HG02938 (cell line): ENCODE results near the gene TSC22D1.
A peak's percentile ranks its signal among the peaks of the same experiment; 100 is the strongest.

Source experiments
- ATAC-seq: cut with Tn5 transposase; IDR thresholded peaks from one replicate; pipeline ENCODE4 v1.9.1; 2021; ENCODE audit warnings: mild to moderate bottlenecking, moderate library complexity; ENCODE audit not compliant: unreplicated experiment

TSC22D1 gene

GRCh38 chr13:44455769-44456168 lies 120.4 kb downstream of the TSC22D1 start:
- no peak for ATAC-seq

DNA sequence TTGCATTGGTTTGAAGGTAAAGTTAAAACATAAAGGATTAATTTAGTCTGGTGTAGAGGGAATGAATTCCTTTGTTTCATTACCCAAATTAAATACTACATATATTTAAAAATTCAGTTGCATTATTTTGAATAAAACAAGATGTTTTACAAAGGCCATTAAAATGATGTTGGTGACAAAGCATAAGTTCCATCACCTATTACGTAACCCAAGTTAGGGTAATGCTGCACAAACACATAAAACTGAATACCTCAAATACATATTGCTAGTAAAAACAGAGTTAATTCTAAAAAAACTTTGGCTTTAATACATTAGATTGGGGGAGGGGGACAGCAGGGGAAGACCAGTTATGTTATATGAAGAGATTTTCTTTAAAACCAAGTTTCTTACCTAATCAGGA lies 122.2 kb downstream of the TSC22D1 start:
- no peak for ATAC-seq

DNA sequence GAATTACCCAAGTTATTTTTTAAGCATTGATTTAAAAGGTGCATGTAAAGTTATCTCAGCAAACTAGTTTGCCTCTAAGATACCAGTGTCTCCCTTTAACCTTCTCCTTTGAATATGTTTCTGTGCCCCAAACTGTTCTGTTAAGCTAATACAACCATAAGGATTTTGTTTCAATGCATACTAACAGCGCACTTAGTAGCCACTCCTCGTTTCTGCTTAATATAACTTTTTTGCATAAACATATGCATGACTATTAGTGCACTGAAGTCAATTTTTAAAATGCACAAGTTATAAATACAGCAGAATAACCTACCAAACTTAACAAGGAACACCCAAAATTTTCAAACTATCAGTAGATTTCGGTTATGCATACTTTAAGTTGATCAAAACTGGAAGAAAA lies 123.1 kb downstream of the TSC22D1 start:
- ATAC-seq = no peak

GRCh38 chr13:44452418-44452817 lies 123.7 kb downstream of the TSC22D1 start:
- ATAC-seq = no peak

GRCh38 chr13:44451651-44452050 lies 124.5 kb downstream of the TSC22D1 start:
- ATAC-seq = no peak

GRCh38 chr13:44451126-44451525 lies 125.0 kb downstream of the TSC22D1 start:
- ATAC-seq = no peak

GRCh38 chr13:44449999-44450821 lies 125.9 kb downstream of the TSC22D1 start:
- no peak for ATAC-seq

- no peak for ATAC-seq
These were observed 127.3 kb downstream of the TSC22D1 start for GRCh38 chr13:44448875-44449274.

GRCh38 chr13:44448373-44448772 lies 127.8 kb downstream of the TSC22D1 start:
- no peak for ATAC-seq

GRCh38 chr13:44447783-44448321 lies 128.3 kb downstream of the TSC22D1 start:
- ATAC-seq = no peak

DNA sequence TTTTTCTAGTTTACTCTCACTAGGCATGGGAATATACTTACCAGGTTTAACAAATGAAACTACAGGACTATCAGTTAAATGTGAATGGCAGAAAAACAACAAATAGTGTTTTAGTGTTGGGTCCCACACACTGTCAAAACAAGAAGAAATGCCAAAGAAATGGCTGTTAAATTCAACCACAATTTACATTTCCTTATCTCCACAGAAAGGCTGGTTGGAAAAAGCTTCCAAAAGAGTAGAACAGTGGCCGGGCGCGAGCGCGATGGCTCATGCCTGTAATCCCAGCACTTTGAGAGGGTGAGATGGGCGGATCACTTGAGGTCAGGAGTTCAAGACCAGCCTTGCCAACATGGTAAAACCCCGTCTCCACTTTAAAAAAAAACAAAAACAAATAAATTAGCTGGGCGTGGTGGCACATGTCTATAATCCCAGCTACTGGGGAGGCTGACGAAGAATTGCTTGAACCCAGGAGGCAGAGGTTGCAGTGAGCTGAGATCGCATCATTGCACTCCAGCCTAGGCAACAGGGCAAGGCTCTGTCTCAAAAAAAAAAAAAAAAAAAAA lies 136.0 kb downstream of the TSC22D1 start:
- no peak for ATAC-seq

GRCh38 chr13:44439452-44440024 lies 136.6 kb downstream of the TSC22D1 start:
- ATAC-seq = no peak

DNA sequence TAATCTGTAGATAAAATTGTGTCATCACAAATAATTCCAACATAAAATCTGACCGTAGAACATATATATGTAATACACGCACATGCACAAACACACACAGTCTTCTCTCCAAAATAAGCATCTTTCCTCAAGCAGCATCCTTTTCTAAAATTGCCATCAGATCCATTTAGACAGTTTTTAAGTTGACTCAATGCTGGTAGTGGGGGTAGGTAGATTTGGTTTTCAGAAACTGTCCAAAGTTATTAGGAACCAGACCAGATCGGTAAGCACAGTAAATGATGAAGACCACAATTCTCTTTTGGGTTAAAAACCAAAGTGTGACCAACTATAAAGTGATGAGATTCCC lies 137.9 kb downstream of the TSC22D1 start:
- ATAC-seq = no peak

- ATAC-seq = no peak
These were observed 138.5 kb downstream of the TSC22D1 start for GRCh38 chr13:44437356-44438233.

DNA sequence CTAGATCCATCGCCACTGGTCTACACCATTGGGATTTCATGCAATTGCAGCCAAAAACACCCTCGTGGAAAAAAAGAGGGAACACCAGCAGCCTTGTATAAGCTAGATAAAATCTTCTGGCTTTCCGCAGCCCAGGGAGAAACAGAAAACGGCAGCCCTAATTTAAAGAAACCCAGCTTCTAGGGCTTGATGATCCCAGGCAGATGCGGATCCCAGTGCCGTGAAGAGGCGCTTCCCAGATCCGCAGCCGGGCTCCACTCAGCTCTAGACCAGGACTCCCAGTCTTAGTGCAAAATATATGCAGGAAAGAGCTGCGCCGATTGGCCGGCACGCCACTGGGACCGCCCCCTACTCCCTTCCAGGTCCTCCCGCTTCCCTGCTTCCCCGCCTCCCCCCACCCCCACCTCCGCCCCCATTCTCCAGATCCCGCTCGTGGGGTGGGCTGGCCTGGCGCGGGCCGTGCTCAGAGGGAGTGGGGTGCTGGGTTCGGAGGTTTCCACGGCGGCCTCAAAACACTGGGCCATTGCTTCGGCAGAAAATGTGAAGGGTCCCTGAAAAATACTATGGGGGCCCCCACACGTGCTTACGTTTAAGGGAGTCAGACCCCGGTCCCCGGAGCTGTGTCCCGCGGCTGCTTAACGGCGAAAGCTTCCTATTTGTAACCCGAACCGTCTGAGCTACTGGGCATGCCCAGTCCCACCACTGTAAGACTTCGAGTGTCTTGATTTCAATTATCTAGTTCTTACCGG lies 139.4 kb downstream of the TSC22D1 start:
- no peak for ATAC-seq

GRCh38 chr13:44435919-44436510 lies 140.1 kb downstream of the TSC22D1 start:
- ATAC-seq = no peak

DNA sequence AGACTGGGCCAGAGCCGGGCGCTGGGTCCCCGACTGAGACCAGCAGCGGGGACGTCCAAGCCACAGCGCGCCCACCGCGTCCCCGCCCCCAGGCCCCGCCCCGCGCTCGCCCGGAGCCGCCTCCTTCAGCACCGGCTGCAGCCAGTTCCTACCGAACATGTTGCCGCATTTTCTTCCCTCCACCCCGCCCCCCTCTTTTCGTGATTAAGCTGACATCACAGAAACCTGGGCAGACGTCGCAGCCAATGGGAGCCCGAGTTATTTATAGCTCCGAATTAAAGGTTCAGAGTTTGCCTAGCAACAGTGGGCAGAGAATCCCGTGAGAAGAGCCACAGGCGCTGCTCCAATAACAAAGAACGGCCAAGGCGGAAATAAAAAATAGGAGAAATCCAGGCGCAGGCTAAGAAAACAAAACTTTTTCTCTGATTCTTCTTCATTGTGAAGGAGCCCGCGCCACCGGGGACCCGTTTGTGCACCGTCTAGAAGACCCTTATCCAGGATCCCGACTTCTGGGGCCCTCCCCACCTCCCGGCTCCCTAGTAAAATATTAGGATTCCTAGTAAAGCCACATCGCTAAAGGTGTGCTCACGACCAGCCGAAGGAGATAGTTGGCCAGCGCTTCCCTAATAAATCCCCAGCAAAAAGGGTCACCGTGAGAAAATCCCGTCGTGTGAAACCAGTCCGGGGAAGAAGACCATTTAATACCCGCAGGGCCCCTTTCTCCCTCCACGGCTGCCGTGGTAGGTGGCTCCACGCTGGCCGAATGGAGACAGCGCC lies 140.8 kb downstream of the TSC22D1 start:
- peak; percentile 55 for ATAC-seq

DNA sequence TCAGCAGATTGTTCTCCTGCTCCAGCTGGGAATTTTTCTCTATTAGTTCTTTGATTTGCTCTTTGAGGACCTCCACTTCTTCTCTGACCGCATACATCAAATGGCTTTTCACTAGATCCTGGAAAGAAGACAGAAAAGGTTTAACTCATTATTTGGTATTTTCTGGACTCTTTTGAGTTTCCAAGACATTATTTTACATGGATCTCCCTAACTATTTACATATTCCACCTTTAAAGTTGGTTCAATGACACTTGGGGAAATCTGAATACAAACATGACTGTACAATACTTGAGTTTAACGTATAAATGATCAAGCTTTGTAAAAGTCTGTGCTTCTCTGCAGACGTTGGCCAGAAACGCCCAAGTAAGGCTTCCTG lies 141.4 kb downstream of the TSC22D1 start:
- ATAC-seq = no peak
